GM10266 (cell line): ENCODE measurements around the gene TNKS1BP1.
"Not testable (repeated sequence)": the region's sequence is repeated elsewhere in the genome, so short reads cannot be mapped to it uniquely, and the experiment has no call there.

Experiments used
- DNase-seq: peaks from one replicate; pipeline ENCODE4 v3.0.0; 2012; ENCODE audit errors: extremely low spot score
- CTCF ChIP-seq: IDR thresholded peaks from 2 replicates; pipeline ENCODE4 v1.5.1; 2012; ENCODE audit warnings: mild to moderate bottlenecking, low read depth; ENCODE audit not compliant: control insufficient read depth, insufficient read depth; ENCODE audit errors: missing control alignments

TNKS1BP1 gene

DNA sequence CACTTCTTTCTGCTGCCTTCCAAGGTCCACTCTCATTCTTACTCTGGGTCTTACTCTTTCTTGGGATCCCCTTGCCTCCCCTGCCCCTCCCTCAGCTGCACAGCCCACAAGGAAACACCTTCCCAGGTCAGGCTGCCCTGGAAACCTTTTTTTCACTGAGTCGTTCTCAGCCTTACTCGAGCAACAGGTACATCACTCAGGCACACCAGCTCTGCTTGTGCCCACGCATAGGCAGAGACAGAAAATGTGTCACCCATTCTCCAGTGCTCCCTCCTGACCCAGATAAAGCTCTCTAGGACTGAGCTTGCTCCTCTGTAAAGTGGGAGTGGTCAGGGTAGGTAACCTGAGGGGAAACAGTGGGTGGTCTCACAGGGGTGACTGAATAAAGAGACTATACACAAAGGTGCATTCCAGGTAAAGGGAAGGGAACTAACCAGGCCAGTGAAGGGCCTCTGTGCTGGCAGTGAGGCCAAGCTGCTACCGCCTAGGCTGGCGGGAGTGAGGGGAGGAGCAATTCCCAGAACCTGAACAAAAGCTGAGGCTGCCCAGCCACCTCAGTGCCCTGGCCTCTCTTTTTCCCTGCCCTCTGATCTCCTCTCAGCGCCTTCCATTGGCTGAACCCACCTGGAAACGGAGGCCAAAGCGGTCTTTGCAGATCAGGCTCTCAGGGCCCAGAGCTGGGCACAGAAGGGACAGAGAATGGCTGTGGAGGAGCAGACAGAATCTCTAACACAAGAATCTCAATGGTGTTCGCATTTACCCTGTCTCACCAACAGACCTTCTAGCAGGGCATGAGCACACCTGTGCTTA, 40.3 kb upstream of the TNKS1BP1 start:
- no peak for DNase-seq
- no peak for TF ChIP-seq CTCF

GRCh38 chr11:57363131-57364080, 38.7 kb upstream of the TNKS1BP1 start:
- no peak for TF ChIP-seq CTCF
- DNase-seq = no peak

DNA sequence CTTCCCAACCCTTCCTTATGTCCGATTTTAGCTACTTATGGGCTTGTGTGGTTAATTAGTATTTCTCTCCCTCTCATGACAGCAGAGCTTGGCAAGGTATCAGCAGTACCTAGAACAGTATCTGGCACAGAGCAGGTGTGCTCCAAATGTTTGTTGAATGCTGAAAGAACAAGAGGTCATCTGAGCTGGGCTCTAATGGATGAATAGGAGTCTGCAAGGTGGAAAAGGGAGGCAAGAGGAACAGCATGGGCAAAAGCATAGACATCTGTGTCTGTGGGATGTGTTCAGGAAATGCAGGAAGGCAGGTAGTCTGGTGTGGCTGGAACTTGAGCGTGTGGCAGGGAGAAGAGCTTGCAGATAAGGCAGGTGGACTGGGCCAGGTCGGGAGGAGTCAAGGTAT, 37.2 kb upstream of the TNKS1BP1 start:
- no peak for TF ChIP-seq CTCF
- no peak for DNase-seq

DNA sequence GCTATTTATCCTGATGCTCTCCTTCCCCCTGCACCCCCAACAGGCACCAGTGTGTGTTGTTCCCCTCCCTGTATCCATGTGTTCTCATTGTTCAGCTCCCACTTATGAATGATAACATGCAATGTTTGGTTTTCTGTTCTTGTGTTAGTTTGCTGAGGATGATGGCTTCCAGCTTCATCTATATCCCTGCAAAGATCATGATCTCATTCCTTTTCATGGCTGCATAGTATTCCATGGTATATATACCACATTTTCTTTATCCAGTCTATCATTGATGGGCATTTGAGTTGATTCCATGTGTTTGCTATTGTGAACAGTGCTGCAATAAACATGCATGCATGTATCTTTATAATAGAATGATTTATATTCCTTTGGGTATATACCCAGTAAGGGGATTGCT, 36.7 kb upstream of the TNKS1BP1 start:
- DNase-seq = not testable (repeated sequence)

DNA sequence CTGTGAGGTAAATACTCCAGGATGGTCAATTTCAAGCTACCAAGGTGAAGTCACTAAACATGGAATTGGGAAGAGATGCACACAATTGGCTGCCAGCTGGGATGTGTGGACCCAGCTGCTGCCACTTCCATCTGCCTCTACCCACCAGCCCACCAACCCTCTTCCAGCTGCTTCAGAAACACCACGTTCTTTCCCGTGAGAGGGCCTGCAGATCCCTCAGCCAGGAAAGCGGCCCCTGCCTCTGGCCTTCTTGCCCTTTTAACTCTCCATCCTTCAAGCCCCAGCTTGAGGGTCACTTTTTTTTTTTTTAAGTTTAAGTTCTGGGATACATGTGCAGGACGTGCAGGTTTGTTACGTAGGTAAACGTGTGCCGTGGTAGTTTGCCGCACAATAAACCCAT, 36.2 kb upstream of the TNKS1BP1 start:
- DNase-seq = no peak
- TF ChIP-seq CTCF = no peak

DNA sequence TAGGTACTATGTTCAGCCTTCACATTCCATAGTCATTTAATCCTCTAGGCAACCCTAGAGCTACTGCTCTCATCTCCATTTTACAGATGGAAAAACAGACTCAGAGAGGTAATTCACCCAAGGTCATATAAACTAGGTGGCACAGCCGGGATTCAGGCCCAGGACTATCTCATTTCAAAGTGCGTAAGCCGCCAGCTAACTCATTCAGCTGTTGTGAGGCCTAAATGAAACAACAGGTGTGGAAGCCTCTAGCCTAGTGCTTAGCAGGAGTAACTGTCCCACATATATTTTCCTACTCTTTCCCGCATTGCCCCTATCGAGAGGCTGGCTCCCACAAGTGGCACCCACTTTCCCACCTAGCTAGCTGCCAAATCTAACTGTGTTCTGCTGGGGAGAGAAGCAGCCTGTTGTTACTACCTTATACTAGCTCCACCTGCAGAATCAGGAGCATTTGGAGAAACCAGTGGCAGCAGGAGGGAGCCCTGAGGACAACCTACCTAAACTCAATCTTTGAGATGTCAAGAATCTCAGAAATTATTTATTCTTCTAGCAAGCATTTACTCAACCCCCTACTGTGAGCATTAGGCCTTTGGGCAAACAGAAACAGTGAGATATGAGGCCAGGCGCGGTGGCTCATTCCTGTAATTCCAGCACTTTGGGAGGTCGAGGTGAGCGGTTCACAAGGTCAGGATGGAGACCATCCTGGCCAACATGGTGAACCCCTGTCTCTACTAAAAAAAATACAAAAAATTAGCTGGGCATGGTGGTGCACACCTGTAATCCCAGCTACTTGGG, 35.3 kb upstream of the TNKS1BP1 start:
- no peak for TF ChIP-seq CTCF
- no peak for DNase-seq

DNA sequence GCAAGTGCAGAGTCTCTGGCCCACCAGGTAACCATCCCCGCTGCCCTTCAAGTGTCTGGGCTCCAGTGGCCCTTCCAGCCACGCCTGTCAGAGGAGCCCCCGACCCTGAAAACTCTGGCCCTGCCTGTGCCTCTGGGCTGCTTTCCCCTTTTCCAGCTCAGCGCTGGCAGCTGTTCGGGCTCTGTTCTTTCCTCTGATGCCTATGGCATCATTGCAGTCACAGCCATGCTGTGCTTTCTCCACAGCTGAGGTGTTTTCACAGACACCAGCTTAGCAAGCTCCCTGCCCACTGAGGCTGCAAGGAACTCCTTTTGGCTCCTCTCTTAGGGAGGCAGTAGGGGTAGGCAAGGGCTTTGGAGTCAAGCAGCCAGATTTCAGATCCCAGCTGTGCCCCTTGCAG, 34.6 kb upstream of the TNKS1BP1 start:
- TF ChIP-seq CTCF = no peak
- DNase-seq = no peak
